GM12801 (cell line): ENCODE data around the gene CUTA.

ENCODE experiments used
- CTCF ChIP-seq: IDR thresholded peaks from one replicate; pipeline ENCODE4 v1.5.1; 2011; ENCODE audit warnings: control low read depth; ENCODE audit not compliant: insufficient read length; ENCODE audit errors: extremely low read depth

Gene CUTA

GRCh38 chr6:33454009-33454946 is 36.4 kb upstream of the CUTA start, which contains the start of gene ZBTB9:
Gene ZBTB9, plus strand, starts transcription at chr6:33454576. Its CDS starts 525 bp downstream, at chr6:33455101.
- TF ChIP-seq CTCF: no peak

- no peak for TF ChIP-seq CTCF
Observed at GRCh38 chr6:33453393-33454008, 35.6 kb upstream of the CUTA start.

DNA sequence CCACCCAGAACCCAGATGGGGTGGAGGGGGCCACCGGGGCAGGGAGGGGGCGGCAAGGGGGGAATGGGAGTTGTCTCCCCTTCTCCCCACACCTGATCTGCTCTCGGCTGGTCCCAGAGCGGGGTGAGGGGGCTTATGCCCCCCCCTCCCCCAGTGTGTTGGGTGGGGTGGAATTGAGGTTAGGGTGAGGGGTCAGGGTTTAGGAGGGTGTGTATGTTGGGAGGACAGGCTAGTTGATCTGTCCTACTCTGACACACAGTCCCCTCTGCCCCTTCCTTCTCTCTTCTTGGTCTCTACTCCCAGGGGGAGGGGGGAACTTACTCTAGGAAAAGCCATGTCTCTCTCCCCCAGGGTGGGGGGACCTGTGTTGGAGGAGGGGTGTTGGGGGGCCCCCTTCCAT is 34.6 kb upstream of the CUTA start:
- TF ChIP-seq CTCF: no peak

- TF ChIP-seq CTCF: no peak
Observed at GRCh38 chr6:33451606-33452005, 33.7 kb upstream of the CUTA start.

DNA sequence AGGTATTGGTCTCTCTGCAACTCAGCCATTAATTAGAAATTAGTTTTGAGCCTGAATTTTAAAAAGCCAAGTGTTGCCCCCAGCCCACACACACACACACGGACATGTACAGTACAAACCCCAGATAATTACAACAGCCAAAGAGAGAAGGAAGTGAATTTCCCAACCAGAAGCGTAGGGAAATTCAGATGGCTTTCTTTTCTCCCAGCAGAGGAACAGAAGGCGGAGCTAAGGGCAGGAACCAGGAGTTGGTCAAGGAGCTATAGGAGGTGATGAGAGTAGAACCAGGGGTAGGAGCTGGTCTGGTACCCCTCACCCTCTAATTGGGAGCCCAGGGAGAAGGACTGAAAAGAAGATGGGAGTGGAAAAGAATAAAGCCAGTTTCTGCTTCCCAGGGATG is 32.5 kb upstream of the CUTA start:
- TF ChIP-seq CTCF: no peak

DNA sequence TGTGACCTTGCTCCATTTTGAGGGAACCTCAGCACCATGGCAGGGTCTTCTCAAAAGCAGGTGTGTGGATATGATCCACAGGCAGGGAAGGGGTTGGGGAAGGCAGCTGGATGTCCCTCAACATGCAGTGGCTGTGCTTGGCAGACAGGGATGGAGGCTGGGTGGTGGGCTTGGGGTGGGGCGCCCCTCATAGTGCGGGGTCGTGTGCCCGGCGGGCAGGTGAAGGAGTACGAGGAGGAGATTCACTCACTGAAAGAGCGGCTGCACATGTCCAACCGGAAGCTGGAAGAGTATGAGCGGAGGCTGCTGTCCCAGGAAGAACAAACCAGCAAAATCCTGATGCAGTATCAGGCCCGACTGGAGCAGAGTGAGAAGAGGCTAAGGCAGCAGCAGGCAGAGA is 28.4 kb upstream of the CUTA start:
- TF ChIP-seq CTCF: no peak

DNA sequence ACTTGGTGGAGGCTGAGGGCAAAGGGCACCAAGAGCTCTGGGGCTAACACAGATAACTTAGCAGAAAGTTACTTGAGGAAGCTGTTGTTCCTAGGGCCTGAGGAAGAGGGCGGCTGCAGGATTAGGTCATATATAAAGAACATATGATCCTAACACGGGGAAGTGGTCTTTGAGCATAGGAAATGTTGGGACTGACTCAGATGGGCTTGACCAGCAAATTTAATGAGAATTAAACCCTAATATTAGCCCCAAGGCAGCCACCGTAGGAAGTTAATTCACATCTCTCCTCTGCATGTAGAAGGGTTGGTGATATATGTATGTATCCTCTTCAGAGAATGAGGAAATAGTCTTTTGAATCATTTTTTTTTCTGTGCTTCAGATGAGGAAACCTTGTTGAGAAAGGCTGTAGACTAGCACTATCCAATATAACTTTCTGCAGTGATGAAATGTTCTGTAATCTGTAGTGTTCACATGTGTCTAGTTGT is 27.3 kb upstream of the CUTA start:
- no peak for TF ChIP-seq CTCF
